GM10266 (cell line): ENCODE measurements around the gene USP10.
A peak's percentile ranks its signal among the peaks of the same experiment; 100 is the strongest.
"Not testable (repeated sequence)": the region's sequence is repeated elsewhere in the genome, so short reads cannot be mapped to it uniquely, and the experiment has no call there.

ENCODE experiments used
- DNase-seq: peaks from one replicate; pipeline ENCODE4 v3.0.0; 2012; ENCODE audit errors: extremely low spot score
- CTCF ChIP-seq: IDR thresholded peaks from 2 replicates; pipeline ENCODE4 v1.5.1; 2012; ENCODE audit warnings: mild to moderate bottlenecking, low read depth; ENCODE audit not compliant: control insufficient read depth, insufficient read depth; ENCODE audit errors: missing control alignments

The USP10 gene

GRCh38 chr16:84728853-84729424 lies 29.1 kb downstream of the USP10 start:
- TF ChIP-seq CTCF = no peak
- no peak for DNase-seq

GRCh38 chr16:84729716-84730320 lies 30.0 kb downstream of the USP10 start:
- no peak for TF ChIP-seq CTCF
- no peak for DNase-seq

GRCh38 chr16:84730406-84731106 lies 30.8 kb downstream of the USP10 start:
- DNase-seq = peak; percentile 50
- TF ChIP-seq CTCF = no peak

- not testable (repeated sequence) for DNase-seq
Measured at GRCh38 chr16:84732332-84732673, 32.5 kb downstream of the USP10 start.

GRCh38 chr16:84732674-84733352 lies 33.0 kb downstream of the USP10 start:
- no peak for DNase-seq
- TF ChIP-seq CTCF = no peak

GRCh38 chr16:84735849-84736586 lies 36.2 kb downstream of the USP10 start:
- no peak for DNase-seq
- TF ChIP-seq CTCF = no peak

GRCh38 chr16:84737192-84738011 lies 37.6 kb downstream of the USP10 start:
- TF ChIP-seq CTCF = no peak
- no peak for DNase-seq
